K562 (cell line): Measurements from ENCODE around the gene ZNRF3. TPM values are rescaled to one million over a fixed set of nuclear protein-coding genes. Genes with fewer than 3 reads are reported as not detected.

Experiments used
- ATAC-seq: fragments of 200-7000 bp; cut with Tn5 transposase; 3 replicates; pipeline ENCODE4 v1.9.1; 2020; ENCODE audit warnings: moderate library complexity
- BruUV-seq: library from RNA; stranded (reverse); fragments of 400-500 nt; replicated peaks from 2 replicates; lab custom pipeline; 2021; lab: Mats Ljungman, UMichigan
- CTCF ChIA-PET: fragments of 300-600 bp; formaldehyde crosslinking; extraction: SDS; loops from one replicate; lab custom pipeline; 2021; ENCODE audit warnings: low intra/inter-chr PET ratio; lab: Yijun Ruan, JAX
- POLR2A ChIA-PET: fragments of 300-600, 350-650 bp; sonication (Branson Sonifier 250); formaldehyde crosslinking; extraction: SDS; loops from one replicate; lab custom pipeline; 2021; ENCODE audit warnings: antibody characterized with exemption, inconsistent platforms; lab: Yijun Ruan, JAX
- DNase-seq, 4 experiments: peaks; one replicate each; pipeline versions ENCODE4 v3.0.0 to v3.0.0-alpha.2; 2011 to 2018; ENCODE audit warnings: low spot score in 3 of 4, mixed read lengths in 3 of 4; ENCODE audit errors: extremely low read depth in 1 of 4
- FAIRE-seq: peaks from 2 replicates; lab custom pipeline; 2011; peaks lifted over from hg19 to GRCh38; lab: Jason Lieb, UNC
- H2AFZ ChIP-seq: 2 replicates; pipeline ENCODE4 v1.6.0; 2011; ENCODE audit warnings: low read depth, low read length, control low read depth, inconsistent platforms
- H3K27ac ChIP-seq: fragments of 200-600 bp; 3 replicates; pipeline ENCODE4 v1.8.0; 2011; ENCODE audit warnings: low read depth, mild to moderate bottlenecking, control low read depth, inconsistent platforms, low read length, moderate library complexity, mixed read lengths; ENCODE audit errors: extremely low read depth
- H3K27me3 ChIP-seq, 2 experiments: fragments of 300-600 bp in 1 of 2; 2 replicates in 1 of 2; 3 replicates in 1 of 2; pipeline versions ENCODE4 v1.6.0 to v1.8.0; 2011; ENCODE audit warnings: inconsistent platforms in 2 of 2, low read length in 2 of 2, mild to moderate bottlenecking in 1 of 2, mixed read lengths in 1 of 2, moderate library complexity in 1 of 2; ENCODE audit not compliant: control insufficient read depth in 2 of 2, insufficient read depth in 2 of 2
- H3K36me3 ChIP-seq: fragments of 300-600 bp; 3 replicates; pipeline ENCODE4 v1.8.0; 2011; ENCODE audit warnings: mild to moderate bottlenecking, low read length, inconsistent platforms; ENCODE audit not compliant: control insufficient read depth, insufficient read depth
- H3K4me1 ChIP-seq, 2 experiments: fragments of 200-600 bp in 1 of 2; replicated peaks in 1 of 2; 2 replicates in 1 of 2; 3 replicates in 1 of 2; pipeline versions ENCODE4 v1.5.1 to v1.8.0; 2011; ENCODE audit warnings: inconsistent platforms in 2 of 2, low read length in 2 of 2, mild to moderate bottlenecking in 1 of 2, mixed read lengths in 1 of 2, moderate library complexity in 1 of 2; ENCODE audit not compliant: control insufficient read depth in 2 of 2, insufficient read depth in 2 of 2
- H3K4me2 ChIP-seq: 2 replicates; pipeline ENCODE4 v1.6.1; 2011; ENCODE audit warnings: low read length, control low read depth, inconsistent platforms, mixed read lengths; ENCODE audit not compliant: insufficient read depth
- H3K4me3 ChIP-seq: fragments of 200-600 bp; sonication (generic), shearing (Covaris generic); 2 replicates; pipeline ENCODE4 v1.5.1; 2016; ENCODE audit warnings: control low read depth, inconsistent platforms
- H3K79me2 ChIP-seq: fragments of 200-600 bp; 3 replicates; pipeline ENCODE4 v1.8.0; 2011; ENCODE audit warnings: low read length, inconsistent platforms; ENCODE audit not compliant: control insufficient read depth, insufficient read depth
- H3K9ac ChIP-seq, 2 experiments: 2 replicates each; pipeline versions ENCODE4 v1.6.0 to v1.6.1; 2011; ENCODE audit warnings: low read depth in 2 of 2, low read length in 2 of 2, control low read depth in 1 of 2, inconsistent platforms in 1 of 2, mild to moderate bottlenecking in 1 of 2, mixed read lengths in 1 of 2; ENCODE audit not compliant: insufficient read depth in 1 of 2
- H3K9me1 ChIP-seq: one replicate; pipeline ENCODE4 v1.6.0; 2011; ENCODE audit warnings: inconsistent platforms, mild to moderate bottlenecking, low read length, moderate library complexity; ENCODE audit not compliant: control insufficient read depth, insufficient read depth
- H3K9me3 ChIP-seq: replicated peaks from 2 replicates; pipeline ENCODE4 v1.5.1; 2011; ENCODE audit warnings: low read depth, low read length, inconsistent platforms; ENCODE audit not compliant: control insufficient read depth, insufficient read depth
- H4K20me1 ChIP-seq: replicated peaks from 2 replicates; pipeline ENCODE4 v1.6.1; 2011; ENCODE audit warnings: low read length, inconsistent platforms, mixed read lengths; ENCODE audit not compliant: control insufficient read depth, insufficient read depth
- CBX8 ChIP-seq: fragments of 200-600 bp; sonication (generic); IDR thresholded peaks from 2 replicates; pipeline ENCODE4 v1.6.1; 2012; ENCODE audit warnings: borderline replicate concordance, mixed run types, low read depth, mild to moderate bottlenecking, moderate library complexity, mixed read lengths, low read length, control low read depth, inconsistent platforms; ENCODE audit not compliant: poor library complexity, severe bottlenecking; ENCODE audit errors: extremely low read depth
- FOSL1 ChIP-seq: fragments of 200-800 bp; sonication (Bioruptor generic); conservative IDR thresholded peaks from 2 replicates; pipeline ENCODE4 v1.6.1; 2016; ENCODE audit warnings: missing genetic modification characterization, missing compliant biosample characterization
- HDAC3 ChIP-seq: fragments of 450-650 bp; IDR thresholded peaks from 2 replicates; pipeline ENCODE4 v1.6.1; 2018; ENCODE audit warnings: borderline replicate concordance, mild to moderate bottlenecking, moderate library complexity; ENCODE audit not compliant: partially characterized antibody
- KDM2B ChIP-seq: fragments of 250-450 bp; sonication (Bioruptor Pico); IDR thresholded peaks from 2 replicates; pipeline ENCODE4 v1.8.0; 2021; ENCODE audit warnings: mild to moderate bottlenecking, moderate library complexity
- MTA1 ChIP-seq: fragments of 450-650 bp; IDR thresholded peaks from 2 replicates; pipeline ENCODE4 v1.6.1; 2017; ENCODE audit warnings: borderline replicate concordance
- SMAD1 ChIP-seq: fragments of 150-350 bp; IDR thresholded peaks from 2 replicates; pipeline ENCODE4 v1.6.1; 2014; ENCODE audit warnings: low read length, low read depth; ENCODE audit not compliant: partially characterized antibody
- ZNF668 ChIP-seq: fragments of 250-450 bp; sonication (Bioruptor Pico); IDR thresholded peaks from 2 replicates; pipeline ENCODE4 v1.8.0; 2022; ENCODE audit warnings: mild to moderate bottlenecking, inconsistent platforms
- ZNF780A ChIP-seq: fragments of 250-450 bp; sonication (Bioruptor Pico); IDR thresholded peaks from 2 replicates; pipeline ENCODE4 v1.5.0; 2021; ENCODE audit warnings: mild to moderate bottlenecking
- WGBS: fragments of 100-300 bp; shearing (Covaris generic); methylation state at CpG from one replicate; pipeline ENCODE4 v1.1.6; 2016; ENCODE audit warnings: low coverage, mixed read lengths; ENCODE audit not compliant: insufficient coverage; ENCODE audit errors: missing lambda C conversion rate; 5-methylcytosine and 5-hydroxymethylcytosine counted together
- in situ Hi-C: fragments of 300-500 bp; cut with MboI; formaldehyde crosslinking; loops from 4 replicates; pipeline ENCODE4 v1.15.0; 2018; ENCODE audit warnings: inconsistent platforms, mixed read lengths
- intact Hi-C: fragments of 100-400 bp; cut with micrococcal nuclease; formaldehyde crosslinking; loops from 2 replicates; pipeline ENCODE4 v1.14.2; 2022
- polyA plus RNA-seq, 8 experiments: library from polyadenylated mRNA; depleted of rRNA in 4 of 8; stranded (reverse) in 5 of 8; unstranded in 3 of 8; fragments of >200 nt; fragmentation: Nextera tagmentation in 2 of 8; fragmentation: Illumina TruSeq in 1 of 8; extraction: Ambion mirVana in 2 of 8; extraction: Trizol in 1 of 8; gene quantifications; 2 replicates each; pipeline versions ENCODE4 v1.2.1 to v1.2.3, GENCODE V29; 2011 to 2014; ENCODE audit warnings: inconsistent platforms in 1 of 8, missing spikeins in 1 of 8
- total RNA-seq, 7 experiments: library from RNA; depleted of rRNA in 6 of 7; stranded (reverse); fragments of >200 nt in 6 of 7; fragmentation: Illumina TruSeq in 2 of 7; extraction: Trizol in 2 of 7; gene quantifications; 2 replicates each; pipeline versions ENCODE4 v1.2.1 to v1.2.3, GENCODE V29; 2011 to 2021; ENCODE audit warnings: low replicate concordance in 1 of 7
- TF ChIP-seq, protein P1 (sequence below): sonication (generic); formaldehyde crosslinking; IDR thresholded peaks from 2 replicates; pipeline ENCODE4 v1.8.0; 2022; ENCODE audit warnings: mild to moderate bottlenecking, missing genetic modification reagents
- TF ChIP-seq, protein P2 (sequence below): sonication (generic); formaldehyde crosslinking; IDR thresholded peaks from 2 replicates; pipeline ENCODE4 v1.8.0; 2023; ENCODE audit warnings: mild to moderate bottlenecking, missing genetic modification reagents
- TF ChIP-seq, protein P3 (sequence below): fragments of 450-650 bp; formaldehyde crosslinking; IDR thresholded peaks from 2 replicates; pipeline ENCODE4 v1.4.0; 2022; ENCODE audit warnings: missing genetic modification characterization

The ZNRF3 gene
- total and polyA plus RNA-seq, 9 of the 15 experiments (the other 6 are each of a cell fraction or from before 2014, with no cell fraction given) = 0.41 to 5.9 (median 1.7) TPM

DNA sequence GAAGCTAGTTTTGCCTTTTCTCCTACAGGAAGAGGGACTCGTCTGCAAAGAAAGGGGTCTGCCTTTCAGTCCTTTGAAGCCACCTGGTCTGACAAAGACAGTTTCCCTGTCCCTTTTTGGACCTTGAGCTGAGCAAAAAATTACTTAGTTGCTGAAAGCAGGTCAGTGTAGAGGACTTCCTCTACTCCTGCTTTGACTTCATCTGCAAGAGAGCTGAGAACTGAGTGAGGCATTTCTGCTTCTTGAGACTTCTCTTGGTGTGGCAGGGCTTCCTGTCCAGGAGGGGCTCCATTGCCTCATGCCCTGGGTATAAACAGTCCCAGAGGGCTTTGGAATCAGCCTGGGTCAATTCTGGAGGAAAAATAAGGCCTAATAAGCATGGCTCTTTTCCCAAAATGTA, 73.1 kb downstream of the ZNRF3 start:
- in situ Hi-C loops = no loop called here
- Histone ChIP-seq H3K36me3 (0 out of 3 replicates have a peak, but pooled peaks cover 5% of the 10 kb centered on the region), H3K79me2 (no peaks in the 10 kb centered on the region; the same call in 2 of the 3 replicates), H3K9me1 (no peaks in the 10 kb centered on the region), H3K27ac (no peak overlapping the region), H3K4me2 (no peak overlapping the region), H4K20me1 (no peaks in the 10 kb centered on the region), H3K4me1 (no peaks in the 10 kb centered on the region; a peak in 1 of 5 replicates), H3K9me3 (no peaks in the 10 kb centered on the region), H3K27me3 (no peaks in the 10 kb centered on the region), H3K9ac (no peak overlapping the region), H2AFZ (no peak overlapping the region), H3K4me3 (no peak overlapping the region)
- WGBS = 80% methylated on average over 1 of the region's 1 CpG
- CTCF ChIA-PET = no interaction called here
- TF ChIP-seq ZNF780A (CRISPR knock-in tag) (no peak), CBX8 (no peak), MTA1 (no peak), SMAD1 (no peak), FOSL1 (tag) (no peak), KDM2B (no peak), ZNF668 (no peak), HDAC3 (no peak)
- TF ChIP-seq, protein P1, sequence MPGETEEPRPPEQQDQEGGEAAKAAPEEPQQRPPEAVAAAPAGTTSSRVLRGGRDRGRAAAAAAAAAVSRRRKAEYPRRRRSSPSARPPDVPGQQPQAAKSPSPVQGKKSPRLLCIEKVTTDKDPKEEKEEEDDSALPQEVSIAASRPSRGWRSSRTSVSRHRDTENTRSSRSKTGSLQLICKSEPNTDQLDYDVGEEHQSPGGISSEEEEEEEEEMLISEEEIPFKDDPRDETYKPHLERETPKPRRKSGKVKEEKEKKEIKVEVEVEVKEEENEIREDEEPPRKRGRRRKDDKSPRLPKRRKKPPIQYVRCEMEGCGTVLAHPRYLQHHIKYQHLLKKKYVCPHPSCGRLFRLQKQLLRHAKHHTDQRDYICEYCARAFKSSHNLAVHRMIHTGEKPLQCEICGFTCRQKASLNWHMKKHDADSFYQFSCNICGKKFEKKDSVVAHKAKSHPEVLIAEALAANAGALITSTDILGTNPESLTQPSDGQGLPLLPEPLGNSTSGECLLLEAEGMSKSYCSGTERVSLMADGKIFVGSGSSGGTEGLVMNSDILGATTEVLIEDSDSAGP = no peak
- TF ChIP-seq, protein P2, sequence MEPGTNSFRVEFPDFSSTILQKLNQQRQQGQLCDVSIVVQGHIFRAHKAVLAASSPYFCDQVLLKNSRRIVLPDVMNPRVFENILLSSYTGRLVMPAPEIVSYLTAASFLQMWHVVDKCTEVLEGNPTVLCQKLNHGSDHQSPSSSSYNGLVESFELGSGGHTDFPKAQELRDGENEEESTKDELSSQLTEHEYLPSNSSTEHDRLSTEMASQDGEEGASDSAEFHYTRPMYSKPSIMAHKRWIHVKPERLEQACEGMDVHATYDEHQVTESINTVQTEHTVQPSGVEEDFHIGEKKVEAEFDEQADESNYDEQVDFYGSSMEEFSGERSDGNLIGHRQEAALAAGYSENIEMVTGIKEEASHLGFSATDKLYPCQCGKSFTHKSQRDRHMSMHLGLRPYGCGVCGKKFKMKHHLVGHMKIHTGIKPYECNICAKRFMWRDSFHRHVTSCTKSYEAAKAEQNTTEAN (CRISPR knock-in tag) = no peak
- TF ChIP-seq, protein P3, sequence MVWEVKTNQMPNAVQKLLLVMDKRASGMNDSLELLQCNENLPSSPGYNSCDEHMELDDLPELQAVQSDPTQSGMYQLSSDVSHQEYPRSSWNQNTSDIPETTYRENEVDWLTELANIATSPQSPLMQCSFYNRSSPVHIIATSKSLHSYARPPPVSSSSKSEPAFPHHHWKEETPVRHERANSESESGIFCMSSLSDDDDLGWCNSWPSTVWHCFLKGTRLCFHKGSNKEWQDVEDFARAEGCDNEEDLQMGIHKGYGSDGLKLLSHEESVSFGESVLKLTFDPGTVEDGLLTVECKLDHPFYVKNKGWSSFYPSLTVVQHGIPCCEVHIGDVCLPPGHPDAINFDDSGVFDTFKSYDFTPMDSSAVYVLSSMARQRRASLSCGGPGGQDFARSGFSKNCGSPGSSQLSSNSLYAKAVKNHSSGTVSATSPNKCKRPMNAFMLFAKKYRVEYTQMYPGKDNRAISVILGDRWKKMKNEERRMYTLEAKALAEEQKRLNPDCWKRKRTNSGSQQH (CRISPR knock-in tag) = no peak
- intact Hi-C loops = loop anchor here (10.0 kb wide), 1 partner anchor 102 kb away; no protein-coding TSS in a partner anchor
- ATAC-seq (no peak), DNase-seq (no peak), FAIRE-seq (no peak)
- POLR2A ChIA-PET = no interaction called here
- no TSS peak for BruUV-seq
